BLaER1 treated with 17β-estradiol and CSF1 and Interleukin-3, amounts not matched to agents 10 nM and 100 nM (cell line): ENCODE results near the gene MT1G.

Experiments
- H3K27ac ChIP-seq, 11 experiments: shearing (Covaris generic); formaldehyde crosslinking; 2 replicates each; pipeline ENCODE4 v1.8.1; 2022
- H3K27me3 ChIP-seq, 11 experiments: shearing (Covaris generic); formaldehyde crosslinking; 2 replicates each; pipeline ENCODE4 v1.8.1; 2022
- H3K36me3 ChIP-seq, 11 experiments: shearing (Covaris generic); formaldehyde crosslinking; 2 replicates each; pipeline ENCODE4 v1.8.1; 2022
- H3K4me1 ChIP-seq, 10 experiments: shearing (Covaris generic); formaldehyde crosslinking; 2 replicates each; pipeline ENCODE4 v1.8.1; 2022
- H3K4me2 ChIP-seq, 11 experiments: shearing (Covaris generic); formaldehyde crosslinking; 2 replicates each; pipeline ENCODE4 v1.8.1; 2022
- H3K4me3 ChIP-seq, 10 experiments: shearing (Covaris generic); formaldehyde crosslinking; 2 replicates each; pipeline ENCODE4 v1.8.1; 2022
- H3K9ac ChIP-seq, 11 experiments: shearing (Covaris generic); formaldehyde crosslinking; 2 replicates each; pipeline ENCODE4 v1.8.1; 2022
- H3K9me3 ChIP-seq, 11 experiments: shearing (Covaris generic); formaldehyde crosslinking; replicated peaks in 1 of 11; 2 replicates each; pipeline ENCODE4 v1.8.1; 2022
- H4K20me1 ChIP-seq, 11 experiments: shearing (Covaris generic); formaldehyde crosslinking; 2 replicates each; pipeline ENCODE4 v1.8.1; 2022
- Cebpa-rat ChIP-seq, 11 experiments: shearing (Covaris generic); IDR thresholded peaks; 2 replicates each; pipeline ENCODE4 v1.8.1; 2022

The MT1G gene

GRCh38 chr16:56708525-56709442 lies 40.9 kb upstream of the MT1G start:
- Histone ChIP-seq H3K27me3 (no peaks in the 10 kb centered on the region), H3K36me3 (no peaks in the 10 kb centered on the region), H4K20me1 (no peaks in the 10 kb centered on the region), H3K9ac (0 out of 22 replicates have a peak overlapping the region, but pooled peaks of 1 of the 11 experiments have one; percentile 14), H3K9me3 (no peaks in the 10 kb centered on the region), H3K4me2 (peak overlapping the region in 8 of 11 experiments; percentile 21 to 66 (median 56); a peak in 16 of 22 replicates), H3K27ac (no peak overlapping the region), H3K4me1 (peaks cover 0 to 20% (median 13%) of the 10 kb centered on the region in 10 experiments; a peak in 15 of 20 replicates), H3K4me3 (no peak overlapping the region)
- no peak for TF ChIP-seq Cebpa-rat (IDR thresholded peaks at IDR 0.05)

GRCh38 chr16:56702836-56703235 lies 35.0 kb upstream of the MT1G start:
- no peak overlapping the region for H3K4me3 ChIP-seq
- H3K27ac ChIP-seq: no peak overlapping the region
- no peaks in the 10 kb centered on the region for H4K20me1 ChIP-seq
- H3K4me2 ChIP-seq: no peak overlapping the region
- no peaks in the 10 kb centered on the region for H3K27me3 ChIP-seq
- peaks cover 5 to 20% (median 11%) of the 10 kb centered on the region in 10 experiments; a peak in 18 of 20 replicates for H3K4me1 ChIP-seq
- no peak for TF ChIP-seq Cebpa-rat (IDR thresholded peaks at IDR 0.05)
- peaks cover under 1 to 6% (median 4%) of the 10 kb centered on the region in 11 experiments; a peak in 17 of 22 replicates for H3K9me3 ChIP-seq
- H3K36me3 ChIP-seq: no peaks in the 10 kb centered on the region
- H3K9ac ChIP-seq: 0 out of 22 replicates have a peak overlapping the region, but pooled peaks of 1 of the 11 experiments have one; percentile 27

GRCh38 chr16:56701534-56701933 lies 33.7 kb upstream of the MT1G start:
- no peaks in the 10 kb centered on the region for H3K27me3 ChIP-seq
- TF ChIP-seq Cebpa-rat (IDR thresholded peaks at IDR 0.05): no peak
- H3K4me1 ChIP-seq: peaks cover 5 to 20% (median 11%) of the 10 kb centered on the region in 10 experiments; a peak in 18 of 20 replicates
- H3K4me3 ChIP-seq: no peak overlapping the region
- no peak overlapping the region for H3K9ac ChIP-seq
- no peaks in the 10 kb centered on the region; a peak in 1 of 22 replicates for H3K36me3 ChIP-seq
- no peak overlapping the region for H3K27ac ChIP-seq
- peaks cover 13 to 19% (median 16%) of the 10 kb centered on the region in 11 experiments for H3K9me3 ChIP-seq
- H3K4me2 ChIP-seq: peak overlapping the region in 7 of 11 experiments; percentile 2 to 35 (median 14); a peak in 5 of 22 replicates
- no peaks in the 10 kb centered on the region for H4K20me1 ChIP-seq

GRCh38 chr16:56700631-56701030 lies 32.8 kb upstream of the MT1G start:
- Histone ChIP-seq H3K9ac (no peak overlapping the region), H3K36me3 (no peaks in the 10 kb centered on the region; a peak in 1 of 22 replicates), H3K27ac (no peak overlapping the region), H3K9me3 (peaks cover 21 to 28% (median 25%) of the 10 kb centered on the region in 11 experiments), H3K4me2 (peak overlapping the region in 6 of 11 experiments; percentile 6 to 55 (median 21); a peak in 5 of 22 replicates), H4K20me1 (no peaks in the 10 kb centered on the region), H3K27me3 (no peaks in the 10 kb centered on the region), H3K4me1 (peaks cover 5 to 20% (median 11%) of the 10 kb centered on the region in 10 experiments; a peak in 18 of 20 replicates), H3K4me3 (no peak overlapping the region)
- TF ChIP-seq Cebpa-rat (IDR thresholded peaks at IDR 0.05): no peak

GRCh38 chr16:56700195-56700594 lies 32.3 kb upstream of the MT1G start:
- peak in 7 of 11 experiments; percentile 22 to 83 (median 58); a peak in 8 of 22 replicates for TF ChIP-seq Cebpa-rat (IDR thresholded peaks at IDR 0.05)
- no peak overlapping the region for H3K4me3 ChIP-seq
- H4K20me1 ChIP-seq: no peaks in the 10 kb centered on the region
- H3K9me3 ChIP-seq: peaks cover 26 to 32% (median 29%) of the 10 kb centered on the region in 11 experiments
- H3K4me2 ChIP-seq: peak overlapping the region in 6 of 11 experiments; percentile 6 to 55 (median 21); a peak in 8 of 22 replicates
- no peaks in the 10 kb centered on the region for H3K27me3 ChIP-seq
- no peaks in the 10 kb centered on the region; a peak in 1 of 22 replicates for H3K36me3 ChIP-seq
- H3K27ac ChIP-seq: no peak overlapping the region
- no peak overlapping the region for H3K9ac ChIP-seq
- peaks cover 5 to 20% (median 11%) of the 10 kb centered on the region in 10 experiments; a peak in 18 of 20 replicates for H3K4me1 ChIP-seq

GRCh38 chr16:56697456-56698155 lies 29.7 kb upstream of the MT1G start:
- H3K9ac ChIP-seq: no peak overlapping the region

GRCh38 chr16:56695246-56695645 lies 27.4 kb upstream of the MT1G start:
- Histone ChIP-seq H3K9ac (no peak overlapping the region), H3K27ac (no peak overlapping the region), H3K27me3 (no peaks in the 10 kb centered on the region), H3K4me2 (no peak overlapping the region), H3K36me3 (no peaks in the 10 kb centered on the region; a peak in 1 of 22 replicates), H3K4me1 (peaks cover 0 to 10% (median 8%) of the 10 kb centered on the region in 10 experiments; a peak in 13 of 20 replicates), H3K9me3 (peaks cover 30 to 42% (median 35%) of the 10 kb centered on the region in 11 experiments), H3K4me3 (no peak overlapping the region), H4K20me1 (no peaks in the 10 kb centered on the region)
- TF ChIP-seq Cebpa-rat (IDR thresholded peaks at IDR 0.05): no peak

More at GRCh38 chr16:56697456-56698155, 29.7 kb upstream of the MT1G start:
- Histone ChIP-seq H3K9me3 (peaks cover 30 to 42% (median 35%) of the 10 kb centered on the region in 11 experiments), H3K4me2 (no peak overlapping the region), H3K27me3 (no peaks in the 10 kb centered on the region), H3K36me3 (no peaks in the 10 kb centered on the region; a peak in 1 of 22 replicates), H3K4me3 (no peak overlapping the region), H3K27ac (no peak overlapping the region), H4K20me1 (no peaks in the 10 kb centered on the region), H3K4me1 (peaks cover 5 to 20% (median 11%) of the 10 kb centered on the region in 10 experiments; a peak in 18 of 20 replicates)
- no peak for TF ChIP-seq Cebpa-rat (IDR thresholded peaks at IDR 0.05)

- peaks cover 0 to 4% (median 0%) of the 10 kb centered on the region in 11 experiments; a peak in 2 of 22 replicates for H3K36me3 ChIP-seq
- no peak overlapping the region for H3K4me3 ChIP-seq
- no peak for TF ChIP-seq Cebpa-rat (IDR thresholded peaks at IDR 0.05)
- H3K27me3 ChIP-seq: no peaks in the 10 kb centered on the region
- H4K20me1 ChIP-seq: no peaks in the 10 kb centered on the region
- H3K4me1 ChIP-seq: peaks cover 4 to 31% (median 21%) of the 10 kb centered on the region in 10 experiments; a peak in 17 of 20 replicates
- H3K9me3 ChIP-seq: peaks cover 23 to 35% (median 26%) of the 10 kb centered on the region in 11 experiments
- no peak overlapping the region for H3K27ac ChIP-seq
- H3K4me2 ChIP-seq: peak overlapping the region in 3 of 11 experiments; percentile 22 to 31 (median 30); a peak in 3 of 22 replicates
- no peak overlapping the region for H3K9ac ChIP-seq
These were observed 24.0 kb upstream of the MT1G start for GRCh38 chr16:56691885-56692284.
